Measurements from ENCODE around the gene ARFGEF3.

The ARFGEF3 gene

GRCh38 chr6:138184230-138184629 is 22.5 kb downstream of the ARFGEF3 start:
- TF ChIP-seq ZFX (IDR thresholded peaks at IDR 0.05; ENCODE audit: borderline replicate concordance) (no peak), CTCF (IDR thresholded peaks at IDR 0.05) (no peak)
- H3K27ac ChIP-seq: peak overlapping the region; percentile 0; the same call in 1 of the 2 replicates

GRCh38 chr6:138187156-138187555 is 25.4 kb downstream of the ARFGEF3 start:
- H3K27ac ChIP-seq: peak overlapping the region; percentile 77
- TF ChIP-seq CTCF (IDR thresholded peaks at IDR 0.05) (no peak), ZFX (IDR thresholded peaks at IDR 0.05; ENCODE audit: borderline replicate concordance) (no peak)

GRCh38 chr6:138188278-138188941 is 26.7 kb downstream of the ARFGEF3 start:
- TF ChIP-seq ZFX (IDR thresholded peaks at IDR 0.05; ENCODE audit: borderline replicate concordance) (no peak), CTCF (IDR thresholded peaks at IDR 0.05) (no peak)
- H3K27ac ChIP-seq: peak overlapping the region; percentile 77

- H3K27ac ChIP-seq: peak overlapping the region; percentile 28
- TF ChIP-seq CTCF (IDR thresholded peaks at IDR 0.05): no peak
- TF ChIP-seq ZFX (IDR thresholded peaks at IDR 0.05; ENCODE audit: borderline replicate concordance): no peak
Measured at GRCh38 chr6:138194287-138194686, 32.5 kb downstream of the ARFGEF3 start.

- no peak for TF ChIP-seq ZFX (IDR thresholded peaks at IDR 0.05; ENCODE audit: borderline replicate concordance)
- no peak for TF ChIP-seq CTCF (IDR thresholded peaks at IDR 0.05)
- no peak overlapping the region for H3K27ac ChIP-seq
Measured at GRCh38 chr6:138196122-138196738, 34.5 kb downstream of the ARFGEF3 start.

GRCh38 chr6:138197570-138197969 is 35.8 kb downstream of the ARFGEF3 start:
- H3K27ac ChIP-seq: no peak overlapping the region
- no peak for TF ChIP-seq ZFX (IDR thresholded peaks at IDR 0.05; ENCODE audit: borderline replicate concordance)
- no peak for TF ChIP-seq CTCF (IDR thresholded peaks at IDR 0.05)

- TF ChIP-seq ZFX (IDR thresholded peaks at IDR 0.05; ENCODE audit: borderline replicate concordance) (no peak), CTCF (IDR thresholded peaks at IDR 0.05) (no peak)
- H3K27ac ChIP-seq: no peak overlapping the region
Measured at GRCh38 chr6:138198430-138199091, 36.8 kb downstream of the ARFGEF3 start.

Data from 22Rv1 (cell line).